ENCODE measurements around the gene ARHGAP15. TPM values are rescaled to one million over a fixed set of nuclear protein-coding genes. Genes with fewer than 3 reads are reported as not detected.
A peak's percentile ranks its signal among the peaks of the same experiment; 100 is the strongest.

ARHGAP15 gene
- total and polyA plus RNA-seq, 4 donors: 3.8 to 17.9 (median 13.2) TPM

GRCh38 chr2:143475041-143475776, 346.0 kb downstream of the ARHGAP15 start:
- Histone ChIP-seq H3K36me3 (ENCODE audit: control insufficient read depth in 4 of 4, insufficient read depth in 3 of 4, low read depth in 1 of 4, low read length in 3 of 4) (no peaks in the 10 kb centered on the region), H3K4me3 (ENCODE audit: low read depth in 1 of 3, low read length in 3 of 3) (no peak overlapping the region), H3K27me3 (ENCODE audit: control insufficient read depth in 4 of 4, insufficient read depth in 4 of 4, low read length in 3 of 4) (no peaks in the 10 kb centered on the region), H3K4me1 (ENCODE audit: control insufficient read depth in 4 of 4, insufficient read depth in 4 of 4, low read length in 3 of 4) (peaks cover 0 to 3% (median 0%) of the 10 kb centered on the region in 4 donors), H3K9ac (ENCODE audit: low read depth in 1 of 2, low read length in 2 of 2) (no peak overlapping the region), H3K9me3 (ENCODE audit: control insufficient read depth in 4 of 4, low read length in 3 of 4) (no peaks in the 10 kb centered on the region), H3K27ac (ENCODE audit: low read depth in 1 of 2, low read length in 2 of 2) (peak overlapping the region in 1 of 2 donors; percentile 26)
- 84% methylated on average over 7 of the region's 7 CpGs for WGBS
- TF ChIP-seq, protein P1, sequence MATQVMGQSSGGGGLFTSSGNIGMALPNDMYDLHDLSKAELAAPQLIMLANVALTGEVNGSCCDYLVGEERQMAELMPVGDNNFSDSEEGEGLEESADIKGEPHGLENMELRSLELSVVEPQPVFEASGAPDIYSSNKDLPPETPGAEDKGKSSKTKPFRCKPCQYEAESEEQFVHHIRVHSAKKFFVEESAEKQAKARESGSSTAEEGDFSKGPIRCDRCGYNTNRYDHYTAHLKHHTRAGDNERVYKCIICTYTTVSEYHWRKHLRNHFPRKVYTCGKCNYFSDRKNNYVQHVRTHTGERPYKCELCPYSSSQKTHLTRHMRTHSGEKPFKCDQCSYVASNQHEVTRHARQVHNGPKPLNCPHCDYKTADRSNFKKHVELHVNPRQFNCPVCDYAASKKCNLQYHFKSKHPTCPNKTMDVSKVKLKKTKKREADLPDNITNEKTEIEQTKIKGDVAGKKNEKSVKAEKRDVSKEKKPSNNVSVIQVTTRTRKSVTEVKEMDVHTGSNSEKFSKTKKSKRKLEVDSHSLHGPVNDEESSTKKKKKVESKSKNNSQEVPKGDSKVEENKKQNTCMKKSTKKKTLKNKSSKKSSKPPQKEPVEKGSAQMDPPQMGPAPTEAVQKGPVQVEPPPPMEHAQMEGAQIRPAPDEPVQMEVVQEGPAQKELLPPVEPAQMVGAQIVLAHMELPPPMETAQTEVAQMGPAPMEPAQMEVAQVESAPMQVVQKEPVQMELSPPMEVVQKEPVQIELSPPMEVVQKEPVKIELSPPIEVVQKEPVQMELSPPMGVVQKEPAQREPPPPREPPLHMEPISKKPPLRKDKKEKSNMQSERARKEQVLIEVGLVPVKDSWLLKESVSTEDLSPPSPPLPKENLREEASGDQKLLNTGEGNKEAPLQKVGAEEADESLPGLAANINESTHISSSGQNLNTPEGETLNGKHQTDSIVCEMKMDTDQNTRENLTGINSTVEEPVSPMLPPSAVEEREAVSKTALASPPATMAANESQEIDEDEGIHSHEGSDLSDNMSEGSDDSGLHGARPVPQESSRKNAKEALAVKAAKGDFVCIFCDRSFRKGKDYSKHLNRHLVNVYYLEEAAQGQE (IDR thresholded peaks at IDR 0.05): no peak
- TF ChIP-seq RAD21 (IDR thresholded peaks at IDR 0.05) (no peak), GABPA (IDR thresholded peaks at IDR 0.05 in 1 of 2, conservative IDR thresholded peaks at IDR 0.05 in 1 of 2) (no peak), HNF4A (conservative IDR thresholded peaks at IDR 0.05) (no peak), FOXA2 (IDR thresholded peaks at IDR 0.05) (no peak), RXRA (IDR thresholded peaks at IDR 0.05) (no peak), TAF1 (conservative IDR thresholded peaks at IDR 0.05) (no peak)
- TF ChIP-seq, protein P2, sequence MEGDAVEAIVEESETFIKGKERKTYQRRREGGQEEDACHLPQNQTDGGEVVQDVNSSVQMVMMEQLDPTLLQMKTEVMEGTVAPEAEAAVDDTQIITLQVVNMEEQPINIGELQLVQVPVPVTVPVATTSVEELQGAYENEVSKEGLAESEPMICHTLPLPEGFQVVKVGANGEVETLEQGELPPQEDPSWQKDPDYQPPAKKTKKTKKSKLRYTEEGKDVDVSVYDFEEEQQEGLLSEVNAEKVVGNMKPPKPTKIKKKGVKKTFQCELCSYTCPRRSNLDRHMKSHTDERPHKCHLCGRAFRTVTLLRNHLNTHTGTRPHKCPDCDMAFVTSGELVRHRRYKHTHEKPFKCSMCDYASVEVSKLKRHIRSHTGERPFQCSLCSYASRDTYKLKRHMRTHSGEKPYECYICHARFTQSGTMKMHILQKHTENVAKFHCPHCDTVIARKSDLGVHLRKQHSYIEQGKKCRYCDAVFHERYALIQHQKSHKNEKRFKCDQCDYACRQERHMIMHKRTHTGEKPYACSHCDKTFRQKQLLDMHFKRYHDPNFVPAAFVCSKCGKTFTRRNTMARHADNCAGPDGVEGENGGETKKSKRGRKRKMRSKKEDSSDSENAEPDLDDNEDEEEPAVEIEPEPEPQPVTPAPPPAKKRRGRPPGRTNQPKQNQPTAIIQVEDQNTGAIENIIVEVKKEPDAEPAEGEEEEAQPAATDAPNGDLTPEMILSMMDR (IDR thresholded peaks at IDR 0.05; ENCODE audit: low read depth, low read length, missing input control): no peak
- DNase-seq (ENCODE audit: low spot score): no peak

DNA sequence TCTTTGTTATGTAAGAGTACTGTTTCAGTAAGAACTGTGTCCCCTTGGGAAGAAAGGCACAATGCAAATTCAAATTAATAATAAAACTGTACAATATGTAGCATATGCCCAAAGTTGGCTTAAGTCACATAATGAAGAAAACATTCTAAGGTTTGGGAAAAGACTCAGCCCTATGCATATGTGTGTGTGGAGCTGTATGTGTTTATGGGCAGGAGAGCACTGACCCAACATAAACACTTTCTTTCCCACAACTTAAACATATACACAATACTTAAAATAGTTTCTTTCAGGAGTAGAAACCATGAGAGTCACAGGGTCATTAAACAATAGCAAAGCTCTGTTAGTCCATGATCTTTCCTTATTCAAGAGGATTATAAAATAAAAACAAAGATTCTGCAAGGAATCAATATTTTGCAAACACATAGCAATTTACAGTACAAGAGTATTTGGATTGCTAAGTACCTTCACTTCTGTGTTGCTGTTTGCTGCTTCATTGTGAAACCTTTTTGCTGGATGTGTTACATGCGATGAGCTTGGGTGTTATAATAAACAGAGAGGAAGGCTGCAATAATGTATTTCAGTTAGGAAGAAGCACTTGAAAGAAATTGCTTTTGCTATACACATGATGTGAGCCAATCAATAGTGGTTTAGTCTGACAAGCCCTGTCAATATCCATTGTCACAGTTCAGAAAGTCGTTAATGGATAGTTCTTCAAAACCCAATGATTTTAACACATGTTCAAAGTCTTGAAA, 347.3 kb downstream of the ARHGAP15 start:
- Histone ChIP-seq H3K36me3 (ENCODE audit: control insufficient read depth in 4 of 4, insufficient read depth in 3 of 4, low read depth in 1 of 4, low read length in 3 of 4) (no peaks in the 10 kb centered on the region), H3K27me3 (ENCODE audit: control insufficient read depth in 4 of 4, insufficient read depth in 4 of 4, low read length in 3 of 4) (no peaks in the 10 kb centered on the region), H3K27ac (ENCODE audit: low read depth in 1 of 2, low read length in 2 of 2) (no peak overlapping the region), H3K9ac (ENCODE audit: low read depth in 1 of 2, low read length in 2 of 2) (no peak overlapping the region), H3K4me1 (ENCODE audit: control insufficient read depth in 4 of 4, insufficient read depth in 4 of 4, low read length in 3 of 4) (peaks cover 0 to 3% (median 0%) of the 10 kb centered on the region in 4 donors), H3K4me3 (ENCODE audit: low read depth in 1 of 3, low read length in 3 of 3) (no peak overlapping the region), H3K9me3 (ENCODE audit: control insufficient read depth in 4 of 4, low read length in 3 of 4) (no peaks in the 10 kb centered on the region)
- no peak for DNase-seq (ENCODE audit: low spot score)
- 76% methylated on average over 2 of the region's 2 CpGs for WGBS
- TF ChIP-seq FOXA2 (IDR thresholded peaks at IDR 0.05): no peak
- TF ChIP-seq EGR1 (IDR thresholded peaks at IDR 0.05; ENCODE audit: low read depth in 2 of 2): no peak
- no peak for TF ChIP-seq MAX (IDR thresholded peaks at IDR 0.05)
- no peak for TF ChIP-seq ATF3 (IDR thresholded peaks at IDR 0.05)
- TF ChIP-seq GABPA (IDR thresholded peaks at IDR 0.05 in 1 of 2, conservative IDR thresholded peaks at IDR 0.05 in 1 of 2): no peak
- TF ChIP-seq JUND (IDR thresholded peaks at IDR 0.05): no peak
- no peak for TF ChIP-seq FOXA1 (IDR thresholded peaks at IDR 0.05)
- no peak for TF ChIP-seq HNF4G (IDR thresholded peaks at IDR 0.05)
- TF ChIP-seq SP1 (IDR thresholded peaks at IDR 0.05): no peak
- no peak for TF ChIP-seq NR2F2 (IDR thresholded peaks at IDR 0.05)
- no peak for TF ChIP-seq HNF4A (conservative IDR thresholded peaks at IDR 0.05)
- no peak for TF ChIP-seq YY1 (IDR thresholded peaks at IDR 0.05)
- TF ChIP-seq, protein P2 (IDR thresholded peaks at IDR 0.05; ENCODE audit: low read depth, low read length, missing input control): no peak
- TF ChIP-seq ZBTB33 (IDR thresholded peaks at IDR 0.05): no peak
- TF ChIP-seq TAF1 (conservative IDR thresholded peaks at IDR 0.05): no peak
- no peak for TF ChIP-seq RAD21 (IDR thresholded peaks at IDR 0.05)

Data from liver (tissue), 9 donors.